GM12801 (cell line): ENCODE data around the gene ARMC5.

Experiments
- TF ChIP-seq, protein P1 (sequence below): IDR thresholded peaks from one replicate; pipeline ENCODE4 v1.5.1; 2011; ENCODE audit warnings: control low read depth; ENCODE audit not compliant: insufficient read length; ENCODE audit errors: extremely low read depth

The ARMC5 gene

DNA sequence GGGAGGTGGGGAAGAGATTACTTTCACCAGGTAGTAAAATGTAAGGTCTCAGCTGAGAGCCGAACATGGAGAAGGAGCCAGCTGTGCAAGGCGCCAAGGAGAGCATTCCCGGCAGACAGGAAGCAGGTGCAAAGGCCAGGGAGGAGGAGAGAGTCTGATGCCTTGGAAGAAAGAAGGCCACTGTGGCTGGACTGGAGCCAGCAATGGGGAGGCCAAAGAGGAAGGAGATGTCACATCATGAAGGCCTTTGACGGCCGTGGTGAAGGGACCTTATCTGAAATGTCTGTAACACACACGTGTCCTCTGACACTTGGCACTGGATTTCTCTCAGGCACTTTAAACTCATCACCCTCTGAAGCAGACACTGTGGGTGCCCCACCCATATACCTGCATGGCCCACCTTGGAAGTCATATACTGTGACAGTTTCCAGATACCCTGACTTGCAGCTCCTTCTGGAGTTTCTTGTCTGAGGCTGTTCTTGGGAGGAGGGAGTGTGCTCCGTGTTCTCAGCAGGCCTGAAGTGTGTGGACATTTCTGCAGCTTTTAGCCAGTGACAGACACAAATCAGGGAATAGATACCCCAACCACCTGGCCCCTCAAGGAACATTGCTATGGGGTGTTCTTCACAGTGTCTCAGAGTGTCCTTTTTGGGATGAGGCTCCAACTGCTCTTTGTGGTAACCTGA is 21.7 kb downstream of the ARMC5 start:
- TF ChIP-seq, protein P1, sequence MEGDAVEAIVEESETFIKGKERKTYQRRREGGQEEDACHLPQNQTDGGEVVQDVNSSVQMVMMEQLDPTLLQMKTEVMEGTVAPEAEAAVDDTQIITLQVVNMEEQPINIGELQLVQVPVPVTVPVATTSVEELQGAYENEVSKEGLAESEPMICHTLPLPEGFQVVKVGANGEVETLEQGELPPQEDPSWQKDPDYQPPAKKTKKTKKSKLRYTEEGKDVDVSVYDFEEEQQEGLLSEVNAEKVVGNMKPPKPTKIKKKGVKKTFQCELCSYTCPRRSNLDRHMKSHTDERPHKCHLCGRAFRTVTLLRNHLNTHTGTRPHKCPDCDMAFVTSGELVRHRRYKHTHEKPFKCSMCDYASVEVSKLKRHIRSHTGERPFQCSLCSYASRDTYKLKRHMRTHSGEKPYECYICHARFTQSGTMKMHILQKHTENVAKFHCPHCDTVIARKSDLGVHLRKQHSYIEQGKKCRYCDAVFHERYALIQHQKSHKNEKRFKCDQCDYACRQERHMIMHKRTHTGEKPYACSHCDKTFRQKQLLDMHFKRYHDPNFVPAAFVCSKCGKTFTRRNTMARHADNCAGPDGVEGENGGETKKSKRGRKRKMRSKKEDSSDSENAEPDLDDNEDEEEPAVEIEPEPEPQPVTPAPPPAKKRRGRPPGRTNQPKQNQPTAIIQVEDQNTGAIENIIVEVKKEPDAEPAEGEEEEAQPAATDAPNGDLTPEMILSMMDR = no peak

DNA sequence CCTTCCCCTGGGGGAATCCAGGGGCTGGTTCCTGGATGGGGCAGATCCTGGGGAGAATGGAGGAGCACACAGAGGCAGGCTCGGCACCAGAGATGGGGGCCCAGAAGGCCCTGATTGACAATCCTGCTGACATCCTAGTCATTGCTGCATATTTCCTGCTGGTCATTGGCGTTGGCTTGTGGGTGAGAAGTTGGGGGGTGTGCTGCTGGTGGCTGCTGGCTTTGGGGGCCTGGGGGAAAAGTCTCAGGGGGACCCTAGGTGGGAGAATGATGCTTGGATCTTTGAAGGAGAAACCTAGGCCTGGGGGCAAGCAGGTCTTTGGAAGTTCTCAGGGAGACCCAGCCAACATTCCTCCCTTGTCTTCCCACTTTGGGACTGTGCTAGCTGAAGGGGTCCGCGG is 23.8 kb downstream of the ARMC5 start, which contains the start of gene SLC5A2:
Gene SLC5A2 (plus strand): TSS at position 43 of the 400 bp plus-strand sequence. CDS start 14 bp downstream, at position 57.
- TF ChIP-seq, protein P1 = no peak

DNA sequence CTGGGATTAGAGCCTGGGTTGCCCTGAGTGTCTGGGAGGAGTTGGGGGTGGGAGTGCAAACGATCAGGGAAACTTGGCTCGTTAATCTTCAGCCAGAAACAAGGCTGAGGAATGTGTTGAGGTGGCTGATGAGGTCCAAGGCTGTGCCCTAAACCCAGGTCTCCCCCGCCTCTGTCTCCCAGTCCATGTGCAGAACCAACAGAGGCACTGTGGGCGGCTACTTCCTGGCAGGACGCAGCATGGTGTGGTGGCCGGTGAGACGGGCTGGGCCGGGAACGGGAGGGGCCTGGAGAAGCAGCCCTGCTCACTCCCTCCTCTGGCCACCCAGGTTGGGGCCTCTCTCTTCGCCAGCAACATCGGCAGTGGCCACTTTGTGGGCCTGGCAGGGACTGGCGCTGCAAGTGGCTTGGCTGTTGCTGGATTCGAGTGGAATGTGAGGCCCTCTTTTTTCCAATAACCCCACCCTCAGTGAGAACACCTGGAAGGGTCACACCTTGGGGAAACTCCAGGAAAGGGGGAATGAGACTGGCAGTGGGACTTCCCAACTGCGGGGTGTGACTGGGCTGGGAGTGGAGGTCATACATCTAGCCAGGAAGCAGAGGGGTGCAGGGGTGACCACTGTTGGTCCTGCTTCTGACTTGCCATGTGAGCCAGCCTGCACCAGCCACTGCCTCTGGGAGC is 25.3 kb downstream of the ARMC5 start:
- TF ChIP-seq, protein P1 = no peak

DNA sequence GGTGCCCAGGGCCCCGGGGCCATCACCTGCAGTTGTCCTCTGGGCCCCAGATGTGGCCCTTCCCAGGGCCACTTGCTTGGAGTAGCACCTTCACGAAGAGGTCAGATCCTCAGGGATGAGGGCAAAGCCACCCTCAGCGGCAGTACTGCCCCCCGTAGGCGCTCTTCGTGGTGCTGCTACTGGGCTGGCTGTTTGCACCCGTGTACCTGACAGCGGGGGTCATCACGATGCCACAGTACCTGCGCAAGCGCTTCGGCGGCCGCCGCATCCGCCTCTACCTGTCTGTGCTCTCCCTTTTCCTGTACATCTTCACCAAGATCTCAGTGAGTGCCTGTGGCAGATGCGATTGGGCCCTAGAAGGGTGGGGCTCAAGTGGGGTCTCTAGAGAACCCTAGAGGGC is 26.3 kb downstream of the ARMC5 start:
- TF ChIP-seq, protein P1 = no peak

DNA sequence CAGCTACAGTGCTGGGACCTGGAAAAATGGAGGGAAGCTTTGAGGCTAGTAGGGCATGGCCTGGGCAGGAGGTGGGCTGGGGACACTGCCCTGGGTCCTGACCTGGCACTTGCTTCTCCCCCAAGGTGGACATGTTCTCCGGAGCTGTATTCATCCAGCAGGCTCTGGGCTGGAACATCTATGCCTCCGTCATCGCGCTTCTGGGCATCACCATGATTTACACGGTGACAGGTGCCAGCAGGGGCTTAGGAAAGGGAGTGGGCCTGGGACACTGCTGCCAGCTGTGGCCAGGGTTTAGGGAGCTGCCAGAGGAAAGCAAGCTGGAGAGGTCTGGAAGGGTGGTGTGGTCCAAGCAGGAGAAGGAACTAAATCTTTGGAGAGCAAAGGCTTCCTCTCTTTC is 26.7 kb downstream of the ARMC5 start:
- TF ChIP-seq, protein P1 = no peak

DNA sequence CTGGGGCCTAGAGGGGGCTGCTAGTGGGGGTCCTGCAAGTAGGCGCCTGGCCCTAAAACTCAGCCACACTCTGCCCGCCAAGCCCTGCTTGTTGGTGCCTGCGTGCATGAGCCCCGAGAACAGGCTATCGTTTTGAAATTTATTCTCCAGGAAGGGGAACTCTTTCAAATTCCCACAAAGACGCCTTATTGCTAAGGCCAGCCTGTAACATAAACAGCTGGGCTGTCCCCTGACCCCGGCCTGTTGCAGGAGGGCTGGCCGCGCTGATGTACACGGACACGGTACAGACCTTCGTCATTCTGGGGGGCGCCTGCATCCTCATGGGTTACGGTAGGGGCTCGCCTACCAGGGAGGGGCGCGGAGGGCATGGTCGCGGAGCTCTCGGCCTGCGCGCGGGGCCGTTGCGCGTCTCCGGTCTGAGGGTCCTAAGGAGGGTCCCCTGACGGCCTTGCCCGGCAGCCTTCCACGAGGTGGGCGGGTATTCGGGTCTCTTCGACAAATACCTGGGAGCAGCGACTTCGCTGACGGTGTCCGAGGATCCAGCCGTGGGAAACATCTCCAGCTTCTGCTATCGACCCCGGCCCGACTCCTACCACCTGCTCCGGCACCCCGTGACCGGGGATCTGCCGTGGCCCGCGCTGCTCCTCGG is 27.9 kb downstream of the ARMC5 start:
- TF ChIP-seq, protein P1 = no peak

DNA sequence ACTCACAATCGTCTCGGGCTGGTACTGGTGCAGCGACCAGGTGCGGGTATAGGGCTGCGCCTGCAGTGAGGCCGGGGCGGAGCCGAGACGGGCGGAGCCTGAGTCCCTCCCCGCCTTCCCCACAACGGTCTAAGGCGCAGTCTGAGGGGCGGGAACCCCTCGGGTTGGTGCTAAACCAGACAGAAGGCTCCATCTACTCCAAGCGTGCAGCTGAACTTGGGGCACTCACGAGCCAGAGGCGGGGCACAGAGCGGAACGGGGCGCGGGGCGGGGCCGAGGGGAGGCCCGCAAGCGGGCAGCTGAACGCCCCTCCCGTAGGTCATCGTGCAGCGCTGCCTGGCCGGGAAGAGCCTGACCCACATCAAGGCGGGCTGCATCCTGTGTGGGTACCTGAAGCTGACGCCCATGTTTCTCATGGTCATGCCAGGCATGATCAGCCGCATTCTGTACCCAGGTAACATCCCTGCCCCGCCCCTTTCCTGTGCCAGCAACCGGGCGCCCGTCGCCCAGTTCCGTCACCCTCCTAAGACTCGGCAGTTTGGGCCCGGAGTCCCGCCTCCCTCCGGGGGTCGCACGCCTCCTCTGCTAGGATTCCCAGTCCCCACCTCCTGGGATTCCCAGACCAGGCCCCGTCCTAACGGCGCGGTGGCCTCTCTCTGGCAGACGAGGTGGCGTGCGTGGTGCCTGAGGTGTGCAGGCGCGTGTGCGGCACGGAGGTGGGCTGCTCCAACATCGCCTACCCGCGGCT is 28.6 kb downstream of the ARMC5 start:
- TF ChIP-seq, protein P1 = no peak
